DMS79 (cell line): ENCODE results near the gene NDST1.
A peak's percentile ranks its signal among the peaks of the same experiment; 100 is the strongest.

Experiments
- DNase-seq: peaks from one replicate; lab custom pipeline; 2025; lab: John Stamatoyannopoulos, UW

NDST1 gene

DNA sequence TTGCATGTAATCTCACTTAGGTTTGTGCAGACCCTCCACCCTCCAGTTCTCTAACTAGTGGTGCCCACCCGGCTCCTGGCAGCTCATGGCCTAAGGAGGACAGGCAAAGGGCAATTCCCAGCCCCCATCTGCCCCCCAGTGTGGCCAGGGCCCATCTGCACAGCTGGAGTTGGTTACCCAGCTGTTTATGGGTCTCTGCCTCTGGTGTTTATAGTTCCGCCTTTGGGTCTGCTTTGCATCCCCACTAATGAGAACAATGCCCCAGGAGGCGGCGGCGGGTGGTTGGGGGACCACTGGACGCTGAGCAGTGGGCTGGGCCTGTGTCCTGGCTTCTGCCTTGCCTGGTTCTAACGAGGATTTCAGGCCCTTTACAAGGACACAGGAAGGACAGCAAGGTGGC, 62.4 kb downstream of the NDST1 start:
- DNase-seq, result no peak

DNA sequence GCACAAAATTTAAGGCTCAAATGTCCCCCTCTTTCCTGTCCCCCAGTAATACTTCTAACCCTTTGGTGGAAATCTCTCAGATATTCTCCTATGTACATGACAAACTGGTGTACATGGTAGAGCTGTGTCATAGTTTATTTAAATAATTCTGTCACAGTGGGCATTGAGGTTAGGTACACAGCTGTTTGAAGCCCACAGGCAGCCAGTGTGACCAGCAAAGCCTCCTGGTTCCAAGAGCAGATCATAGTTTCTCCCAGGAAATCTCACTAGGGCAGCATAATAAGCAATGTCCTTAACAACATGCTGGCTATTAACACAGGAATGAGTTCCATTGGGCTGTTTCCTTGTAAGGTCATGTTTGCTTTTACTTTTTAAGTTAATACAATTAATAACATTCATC, 63.9 kb downstream of the NDST1 start:
- DNase-seq, result no peak

DNA sequence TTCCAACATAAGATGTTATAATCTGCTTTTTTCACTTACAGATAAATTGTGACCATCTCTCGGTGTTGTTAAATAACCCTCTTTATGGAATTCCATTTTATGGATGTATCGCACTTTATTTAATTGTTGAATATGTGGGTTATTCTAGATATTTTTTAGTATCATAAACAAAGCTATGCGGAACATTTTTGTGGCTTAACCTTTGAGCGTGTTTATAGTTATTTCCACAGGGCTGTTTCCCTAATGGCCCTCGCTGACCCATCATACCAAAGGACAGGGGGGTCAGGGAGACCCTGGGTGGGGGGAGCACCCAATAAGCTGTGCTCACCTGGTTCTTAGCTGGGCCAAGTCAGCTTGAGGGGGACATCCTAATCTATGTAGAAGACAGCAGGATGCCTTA, 65.3 kb downstream of the NDST1 start:
- no peak for DNase-seq

DNA sequence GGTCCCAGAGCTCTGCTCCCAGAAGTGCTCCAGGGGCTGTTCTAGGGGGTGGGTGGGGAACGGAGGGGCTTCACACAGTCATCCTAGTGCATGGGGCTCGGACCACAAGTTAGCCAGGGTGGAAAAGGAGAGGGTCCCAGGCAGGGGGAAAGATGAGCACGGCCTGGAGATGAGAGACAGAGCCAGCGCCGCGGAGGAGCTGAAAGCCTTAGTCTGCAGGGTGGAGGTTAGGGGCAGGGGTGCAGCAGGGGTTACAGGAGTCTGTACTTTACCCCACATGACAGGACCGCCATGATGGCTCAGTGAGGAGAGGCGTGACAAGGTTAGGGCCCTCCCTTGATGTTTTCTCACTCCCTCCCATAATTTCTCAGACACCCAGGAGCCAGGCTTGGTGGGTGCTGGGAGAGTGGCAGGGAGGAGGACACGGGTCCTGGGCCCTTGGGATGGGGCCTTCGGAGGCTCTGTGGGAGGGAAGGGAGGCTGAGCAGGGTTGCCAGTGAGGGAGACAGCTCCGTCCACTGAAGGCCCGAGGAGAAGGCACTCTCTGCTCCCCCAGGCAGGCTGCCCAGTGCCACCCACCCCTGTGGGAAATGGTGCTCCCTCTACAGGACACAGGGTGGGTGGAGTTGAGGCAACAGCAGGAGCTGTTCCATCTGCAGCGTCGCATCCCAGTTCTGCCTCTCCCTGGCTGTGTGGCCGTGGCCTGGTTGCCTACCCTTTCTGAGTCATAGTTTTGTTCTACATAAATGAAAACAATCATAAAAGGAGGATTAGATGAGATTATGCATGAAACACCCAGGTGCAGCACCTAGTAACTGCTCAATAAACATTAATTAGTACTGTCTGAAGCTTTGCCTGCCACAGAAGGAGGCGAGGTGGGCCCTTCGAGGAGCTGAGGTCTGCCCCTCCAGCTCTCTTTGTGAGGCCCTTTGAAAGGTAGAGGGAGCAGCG, 66.2 kb downstream of the NDST1 start:
- DNase-seq, result no peak

DNA sequence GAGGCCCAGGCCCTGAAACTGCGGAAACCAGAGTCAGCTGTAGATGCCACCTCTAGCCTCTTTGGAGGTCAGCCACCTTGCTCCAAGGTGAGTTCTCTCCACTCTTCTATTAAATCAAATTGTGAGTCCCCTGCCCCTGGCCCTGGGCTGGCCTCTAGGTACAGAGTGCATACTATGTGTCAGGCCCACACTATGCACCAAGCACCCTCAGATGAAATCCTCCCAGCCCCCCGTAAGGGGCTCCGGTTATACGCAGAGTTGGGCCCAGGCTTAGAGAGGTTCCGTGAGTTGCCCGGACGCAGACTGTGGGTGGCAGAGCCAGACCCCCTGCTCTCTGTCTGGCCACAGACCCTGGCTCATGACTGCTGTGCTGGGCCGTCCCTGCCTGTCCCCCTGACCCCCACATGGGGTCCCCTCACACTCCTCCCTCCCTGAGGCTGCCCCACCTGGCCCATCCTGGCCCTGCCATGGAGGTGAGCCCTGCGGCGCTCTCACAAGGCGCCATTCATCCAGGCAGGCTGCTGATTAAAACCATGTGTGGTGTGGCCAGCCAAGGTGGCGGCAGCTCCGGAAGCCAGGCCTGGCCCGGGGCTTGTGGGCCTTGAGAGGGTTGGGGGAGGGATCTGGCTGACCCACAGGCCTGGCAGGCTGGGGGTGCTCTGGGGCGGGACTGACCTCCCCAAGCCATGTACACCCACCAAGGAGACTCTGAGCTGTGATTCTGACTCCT, 67.1 kb downstream of the NDST1 start:
- no peak for DNase-seq

DNA sequence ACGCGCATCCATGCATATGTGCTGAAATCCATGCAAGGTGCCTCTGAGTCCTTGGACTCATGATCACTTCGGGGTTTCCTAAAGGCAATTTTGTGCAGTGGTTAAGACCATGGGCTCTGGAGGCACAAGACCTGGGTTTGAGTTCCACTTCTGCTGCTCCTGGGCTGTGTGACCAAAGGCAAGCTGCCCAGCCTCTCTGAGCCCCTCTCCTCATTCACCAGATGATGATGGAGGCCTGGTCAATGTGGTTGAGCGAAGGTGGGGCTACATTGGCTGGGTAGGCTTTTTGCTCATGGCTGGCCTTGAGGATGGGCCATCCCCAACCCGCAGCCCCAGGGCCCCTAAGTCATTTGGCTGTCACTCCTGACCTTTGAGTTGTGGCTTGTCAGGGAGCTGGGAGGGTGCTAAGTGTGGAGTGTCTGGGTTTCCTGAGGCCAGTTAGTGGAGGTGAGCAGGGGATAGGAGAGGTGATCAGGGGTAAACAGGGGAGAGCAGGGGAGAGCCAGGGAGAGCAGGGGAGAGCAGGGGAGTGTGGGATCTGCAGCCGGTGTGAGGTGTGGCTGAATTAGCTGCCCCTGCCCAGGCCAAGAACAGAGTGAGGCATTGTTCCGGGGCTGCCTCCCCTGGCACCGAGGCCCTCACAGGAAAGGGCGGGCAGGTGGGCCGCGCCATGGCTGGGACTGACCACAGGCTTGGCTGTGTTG, 68.0 kb downstream of the NDST1 start:
- DNase-seq, result no peak

DNA sequence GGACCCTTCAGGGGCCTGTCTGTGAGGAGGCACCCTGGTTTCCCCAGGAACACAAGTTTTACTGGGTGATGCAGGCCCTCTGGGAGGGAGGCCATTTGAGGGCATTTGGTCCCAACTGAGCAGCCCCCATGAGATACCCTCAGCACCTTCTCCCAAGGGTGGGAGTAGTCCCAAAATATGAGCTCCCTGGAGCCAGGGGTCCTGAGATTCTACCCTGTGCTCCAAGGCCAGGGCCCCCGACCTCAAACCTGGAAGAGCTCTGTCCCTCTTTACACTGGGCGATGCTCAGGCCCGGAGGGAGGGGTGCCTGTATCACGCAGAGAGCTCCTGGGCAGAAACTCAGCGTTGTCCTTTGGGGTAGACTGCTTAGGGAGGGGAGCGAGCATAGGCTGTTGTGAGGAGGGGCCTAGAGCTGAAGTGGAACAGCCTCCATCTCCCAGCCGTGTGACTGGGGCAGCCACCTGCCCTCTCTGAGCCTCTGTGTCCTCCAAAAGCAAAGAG, 68.6 kb downstream of the NDST1 start:
- no peak for DNase-seq

DNA sequence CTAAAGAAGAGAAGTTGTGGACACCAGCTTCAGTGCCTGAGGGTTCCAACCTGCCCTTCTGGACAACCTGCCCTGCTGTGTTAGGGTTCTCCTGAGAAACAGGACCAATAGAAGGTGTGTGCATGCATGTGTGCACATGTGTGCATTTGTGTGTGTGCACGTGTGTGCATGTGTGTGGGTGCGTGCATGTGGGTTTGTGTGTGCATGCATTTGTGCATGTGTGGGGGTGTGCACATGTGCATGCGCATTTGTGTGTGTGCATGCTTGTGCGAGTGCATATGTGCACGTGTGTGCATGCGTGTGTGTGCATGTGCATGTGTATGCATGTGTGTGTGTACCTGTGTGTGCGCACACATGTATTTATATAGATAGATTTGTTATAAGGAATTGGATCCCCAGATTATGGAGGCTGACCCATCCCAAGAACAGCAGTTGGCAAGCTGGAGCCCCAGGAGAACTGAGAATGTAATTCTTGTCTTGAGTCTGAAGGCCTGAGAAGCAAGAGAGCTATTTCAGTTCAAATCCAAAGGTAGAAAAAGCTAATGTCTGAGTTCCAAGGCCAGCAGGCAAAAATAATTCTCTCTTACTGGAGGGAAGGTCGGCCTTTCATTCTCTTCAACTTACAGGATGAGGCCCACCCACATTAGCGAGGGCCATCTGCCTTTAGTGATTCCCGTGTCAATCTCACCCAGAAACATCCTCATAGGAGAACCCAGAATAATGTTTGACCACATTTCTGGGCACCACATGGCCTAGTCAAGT, 69.6 kb downstream of the NDST1 start:
- DNase-seq, result no peak

DNA sequence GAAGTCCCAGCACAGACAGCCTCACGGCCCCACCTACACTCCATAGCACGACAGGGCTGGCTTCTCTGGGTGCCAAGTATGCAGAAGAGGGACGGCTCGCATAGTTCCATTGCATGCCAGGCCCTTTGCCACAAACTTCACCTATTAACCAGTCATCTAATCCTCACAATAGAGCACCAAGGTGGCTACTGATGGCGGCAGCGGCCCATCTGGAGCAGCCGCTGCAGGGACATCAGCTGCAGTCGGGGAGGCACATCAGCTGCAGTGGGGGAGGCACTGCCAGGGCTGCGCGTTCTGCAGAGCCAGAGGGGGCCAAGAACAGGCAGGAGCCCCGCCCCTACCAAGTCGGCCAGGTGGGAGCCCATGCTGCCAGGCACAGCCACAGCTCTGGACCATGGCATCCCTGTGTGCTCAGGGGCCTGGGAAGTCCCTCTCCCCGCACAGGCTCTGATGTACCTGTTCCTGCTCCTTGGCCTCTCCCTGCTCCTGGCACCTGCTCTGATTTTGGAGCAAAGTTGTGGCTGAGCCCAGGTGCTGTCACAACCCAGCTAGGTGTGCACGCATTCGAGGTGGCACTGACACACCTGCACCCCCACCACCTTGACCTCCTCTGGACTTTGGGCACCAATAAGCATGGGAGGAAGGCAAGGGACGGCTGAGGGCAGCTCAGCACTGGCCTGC, 71.0 kb downstream of the NDST1 start:
- no peak for DNase-seq

DNA sequence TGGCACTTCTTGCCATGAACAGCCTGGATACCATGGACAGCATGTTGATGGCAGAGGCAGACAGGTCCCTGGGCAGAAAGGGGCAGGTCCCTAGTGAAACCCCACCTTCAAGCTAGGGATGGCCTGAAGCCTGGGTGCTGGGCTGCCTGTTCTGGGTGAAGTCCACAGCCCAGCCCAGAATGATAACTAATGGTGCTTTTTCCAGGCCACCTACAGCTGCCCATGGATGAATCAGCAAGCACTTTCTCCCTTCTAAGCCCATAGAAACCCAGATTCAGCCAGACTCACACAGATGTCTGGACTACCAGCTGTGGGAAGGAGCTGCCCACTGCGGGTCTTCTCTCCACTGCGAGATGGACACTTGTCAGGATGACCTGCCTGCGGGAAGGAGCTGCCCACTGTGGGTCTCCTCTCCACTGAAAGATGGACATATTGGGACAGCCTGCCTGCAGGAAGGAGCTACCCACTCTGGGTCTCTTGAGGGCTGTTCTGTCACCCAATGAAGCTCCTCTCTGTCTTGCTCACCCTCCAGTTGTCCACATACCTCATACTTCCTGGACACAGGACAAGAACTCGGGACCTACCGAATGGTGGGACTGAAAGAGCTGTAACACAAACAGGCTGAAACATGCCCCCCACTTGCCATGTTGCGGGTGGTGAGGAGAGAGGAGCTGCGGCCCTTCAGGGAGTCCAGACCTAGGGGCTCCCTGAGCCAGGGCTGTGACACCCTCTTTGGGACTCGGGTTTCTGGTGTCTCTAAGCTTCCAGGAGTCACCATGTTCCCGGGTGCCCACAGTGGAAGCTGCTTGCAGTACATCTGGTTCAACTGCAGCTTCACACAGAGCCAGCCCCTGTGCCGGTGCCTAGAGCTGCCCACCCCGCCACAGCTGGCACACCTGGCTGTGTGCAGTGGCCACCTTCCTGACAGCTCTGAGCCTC, 71.8 kb downstream of the NDST1 start:
- no peak for DNase-seq

DNA sequence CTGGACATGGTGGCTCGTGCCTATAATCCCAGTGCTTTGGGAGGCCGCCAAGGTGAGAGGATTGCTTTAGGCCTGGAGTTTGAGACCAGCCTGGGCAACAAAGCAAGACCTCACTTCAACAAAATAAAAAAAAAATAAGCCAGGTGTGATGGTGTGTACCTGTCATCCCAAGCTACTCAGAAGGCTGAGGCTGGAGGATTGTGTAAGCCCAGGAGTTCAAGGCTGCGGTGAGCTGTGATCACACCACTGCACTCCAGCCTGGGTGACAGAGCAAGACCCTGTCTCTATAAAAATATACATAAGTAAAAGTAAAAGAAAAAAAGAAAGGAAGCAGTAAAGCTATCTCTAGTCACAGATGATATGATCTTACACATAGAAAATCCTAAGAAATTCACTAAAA, 73.0 kb downstream of the NDST1 start:
- DNase-seq, result no peak

DNA sequence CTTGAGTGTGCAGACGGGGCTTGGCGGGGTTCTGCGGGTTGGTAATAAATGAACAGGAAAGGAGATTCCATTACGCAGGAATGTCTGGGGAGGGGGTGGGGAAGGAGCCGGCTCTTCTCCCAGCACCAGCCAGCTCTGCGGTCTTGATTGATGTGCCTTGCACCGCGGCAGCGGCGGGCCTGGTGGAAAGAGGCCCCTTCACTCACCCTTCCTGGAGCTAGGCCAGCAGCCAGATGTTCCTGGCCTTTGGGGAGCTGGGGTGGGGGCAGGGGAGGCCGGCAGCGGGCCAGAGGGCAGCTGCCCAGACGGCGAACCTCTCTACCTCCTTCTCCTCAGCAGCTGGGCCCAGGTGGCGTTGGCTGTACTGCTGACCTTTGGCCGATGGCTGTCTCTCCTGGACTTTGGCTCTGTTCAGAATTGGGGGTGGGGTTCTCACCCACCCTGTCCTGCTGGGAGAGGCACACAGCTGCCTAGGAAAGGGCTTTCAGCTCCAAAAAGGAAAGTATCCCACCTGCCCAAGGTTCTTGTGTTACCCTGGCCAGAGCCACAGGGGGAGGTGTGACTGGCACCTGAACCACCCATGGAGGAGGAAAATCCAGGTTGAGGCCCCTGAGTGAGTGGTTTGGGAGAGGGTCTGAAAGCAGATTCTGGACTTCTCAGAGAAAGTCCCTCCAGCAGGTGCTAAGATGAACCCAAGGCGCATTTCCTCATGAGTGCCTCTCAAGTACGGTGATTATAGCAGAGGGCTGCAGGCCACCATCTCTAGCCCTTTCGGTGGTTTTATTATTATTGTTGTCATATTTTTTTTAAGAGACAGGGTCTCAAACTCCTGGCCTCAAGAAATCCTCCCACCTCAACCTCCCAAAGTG, 74.5 kb downstream of the NDST1 start:
- DNase-seq, result peak; percentile 23

DNA sequence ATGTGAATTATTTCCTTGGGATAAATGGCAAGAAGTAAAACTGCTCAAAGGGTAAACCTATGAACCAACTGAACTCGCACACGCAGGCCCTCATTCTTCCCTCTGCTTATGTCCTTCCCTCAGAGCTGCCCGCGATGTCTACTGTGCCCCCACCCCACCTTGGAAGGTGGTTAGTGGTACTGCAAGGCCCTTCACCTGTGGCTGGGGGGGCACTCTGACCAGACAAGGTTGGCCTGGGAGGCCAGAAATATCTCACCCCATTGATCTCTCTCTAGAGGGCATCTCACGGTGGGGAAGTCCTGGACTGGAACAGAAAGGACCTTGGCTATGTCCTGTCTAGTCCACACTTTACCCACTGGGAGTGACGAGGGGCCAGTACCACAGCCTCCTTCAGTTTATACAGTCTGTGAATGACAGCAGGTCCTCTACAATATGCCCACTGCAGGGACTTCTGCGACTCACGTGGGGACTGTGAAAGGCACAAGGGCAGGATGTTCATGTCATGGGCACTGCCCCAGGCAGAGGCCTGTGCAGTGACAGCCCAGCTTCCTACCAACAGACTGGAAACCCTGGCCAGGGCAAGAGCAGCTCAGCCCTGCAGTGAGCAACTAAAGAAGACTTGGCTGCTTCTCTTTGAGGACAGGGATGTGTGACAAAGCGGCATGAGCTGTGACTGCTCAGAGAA, 75.8 kb downstream of the NDST1 start:
- no peak for DNase-seq

DNA sequence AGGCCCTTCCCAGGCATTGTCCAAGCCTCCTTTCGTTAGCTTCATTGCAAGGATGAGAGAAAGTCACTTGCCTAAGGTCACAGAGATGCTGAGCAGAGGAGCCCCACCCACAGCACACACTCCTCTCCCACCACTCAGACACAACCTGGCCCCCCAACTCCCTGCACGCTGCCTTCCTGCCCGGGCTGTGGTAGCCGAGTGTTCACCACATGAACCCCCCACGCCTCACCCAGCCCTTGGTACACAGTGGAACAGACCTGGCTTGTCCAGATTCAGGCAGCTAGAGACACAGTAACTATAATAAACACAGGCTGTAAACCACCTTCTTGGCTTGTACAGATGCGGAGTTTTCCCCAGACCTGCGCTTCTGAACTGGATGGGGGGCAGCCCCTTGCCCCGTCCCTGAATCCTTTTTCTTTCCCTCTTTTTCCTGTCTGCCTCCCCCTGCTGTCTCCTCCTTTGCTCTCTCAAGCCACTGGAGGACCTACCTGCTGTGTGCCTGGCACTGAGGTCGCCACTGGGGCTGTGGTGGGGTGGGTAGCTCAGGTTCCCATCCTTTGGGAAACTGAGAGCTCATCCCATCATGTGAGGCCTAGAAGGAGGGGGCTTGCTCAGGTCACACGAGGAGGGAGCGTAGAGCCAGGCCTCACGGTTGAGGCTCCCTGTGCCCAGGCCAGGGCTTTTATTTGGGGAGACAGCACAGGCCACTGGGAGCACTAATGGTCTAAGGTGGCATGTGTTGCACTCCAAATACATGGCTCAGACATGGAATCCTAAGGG, 76.8 kb downstream of the NDST1 start:
- DNase-seq, result no peak

DNA sequence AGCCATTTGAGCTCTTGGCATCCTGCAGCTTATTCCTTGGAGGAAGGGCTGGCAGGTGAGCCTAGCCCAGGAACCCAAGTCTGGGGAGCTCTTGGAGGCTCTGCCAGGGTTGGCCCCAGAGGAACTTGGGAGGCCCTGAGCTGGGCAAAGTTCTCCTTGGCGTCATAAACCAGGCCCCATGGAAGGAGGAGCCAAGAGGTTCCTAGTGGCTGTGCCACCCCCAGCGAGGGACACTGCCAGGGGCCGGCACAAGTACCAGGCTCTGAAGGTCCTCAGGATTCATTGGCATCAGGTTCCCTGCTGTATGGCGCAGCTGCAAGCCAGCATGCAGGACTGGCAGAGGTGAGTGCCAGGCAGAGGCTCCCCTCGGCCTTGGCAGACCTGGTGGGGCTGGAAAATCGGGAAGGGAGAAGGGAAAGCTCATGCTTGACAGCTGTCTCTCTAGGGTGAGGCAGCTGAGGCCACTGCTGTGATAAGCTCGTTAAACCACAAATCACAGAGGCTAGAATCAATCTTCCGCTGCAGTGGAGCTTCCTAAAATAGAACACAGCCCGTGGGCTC, 77.9 kb downstream of the NDST1 start:
- DNase-seq, result no peak

DNA sequence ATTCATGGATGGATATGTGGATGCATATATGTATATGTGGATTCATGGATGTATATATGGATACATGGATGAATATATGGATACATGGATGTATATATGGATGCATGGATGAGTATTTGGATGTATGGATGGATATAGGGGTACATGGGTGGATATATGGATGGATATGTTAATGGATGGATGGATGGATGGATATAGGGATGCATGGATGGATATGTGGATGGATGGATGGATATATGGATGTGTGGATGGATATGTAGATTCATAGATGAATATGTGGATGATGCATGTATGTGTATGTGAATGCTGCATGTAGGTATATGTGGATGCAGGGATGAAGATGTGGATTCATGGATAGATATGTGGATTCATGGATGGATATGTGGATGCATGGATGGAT, 79.1 kb downstream of the NDST1 start:
- DNase-seq, result no peak

DNA sequence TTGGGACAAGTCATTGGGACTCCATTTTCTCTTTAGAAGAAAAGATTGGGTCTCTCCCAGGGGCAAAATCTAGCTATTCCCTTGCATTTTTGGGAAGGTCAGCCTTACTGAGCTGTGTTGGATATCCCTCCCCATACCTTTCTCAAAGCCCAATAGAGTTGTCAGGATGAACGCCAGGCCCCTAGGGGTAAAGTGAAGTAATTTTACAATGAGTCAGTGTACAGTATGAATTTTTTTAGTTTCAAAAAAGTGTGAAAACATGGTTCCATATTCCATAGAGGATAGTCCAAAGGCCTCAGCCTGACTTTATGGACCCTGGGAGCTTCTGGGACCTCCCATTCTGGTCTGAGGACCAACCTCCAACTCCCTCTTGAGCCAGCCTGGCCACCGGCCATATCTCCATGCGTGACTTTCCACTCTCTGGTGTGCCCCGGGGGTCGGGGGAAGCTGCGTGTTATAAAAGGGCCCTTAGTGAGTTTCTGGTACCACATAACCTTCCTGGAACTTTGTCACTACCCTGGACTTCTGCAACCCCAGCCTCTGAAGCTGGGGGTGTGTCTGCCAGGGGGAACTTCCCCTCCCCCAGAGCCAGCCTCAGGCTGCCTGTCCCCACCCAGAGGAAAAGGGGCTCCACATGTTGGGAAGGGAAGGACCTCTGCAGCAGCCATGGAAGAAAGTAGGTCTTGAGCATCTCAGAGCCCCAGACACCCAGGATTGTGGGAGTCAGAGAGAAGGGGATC, 80.1 kb downstream of the NDST1 start:
- no peak for DNase-seq
